ENCODE data around the gene DBN1.
A peak's percentile ranks its signal among the peaks of the same experiment; 100 is the strongest.

Gene DBN1

GRCh38 chr5:177448244-177448950 lies 25.0 kb downstream of the DBN1 start:
- peaks cover 68% of the 10 kb centered on the region for H3K36me3 Mint-ChIP-seq (ENCODE audit: insufficient read depth)

DNA sequence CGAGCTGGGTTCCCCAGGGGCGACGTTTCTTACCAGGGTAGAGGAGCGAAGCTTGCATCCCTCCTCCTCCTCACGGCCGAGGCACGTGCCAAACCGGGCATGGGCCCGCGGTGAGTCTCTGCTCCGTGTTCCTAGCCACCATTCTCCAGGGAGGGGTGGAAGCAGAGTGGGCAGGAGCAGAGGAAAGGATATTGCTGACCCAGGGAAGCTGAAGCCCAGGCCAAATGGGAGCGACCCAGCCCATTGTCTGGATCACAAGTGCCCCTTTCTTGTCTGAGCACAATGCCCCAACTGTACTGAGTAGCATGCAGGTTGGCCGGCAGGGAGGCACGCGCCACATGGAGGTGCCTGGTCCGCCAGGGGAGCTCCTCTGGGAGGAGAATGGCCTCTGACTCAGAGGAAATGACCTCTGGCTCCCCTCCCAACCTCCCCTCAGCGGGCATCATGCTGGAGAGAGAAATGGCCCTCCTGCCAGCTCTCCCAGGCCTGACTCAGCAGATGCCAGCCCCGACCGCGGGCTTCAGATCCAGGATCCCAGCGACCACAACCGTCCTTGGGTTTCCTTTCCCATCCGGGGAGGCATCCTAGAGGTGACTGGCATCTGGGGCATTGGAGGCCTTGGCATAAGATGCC lies 25.7 kb downstream of the DBN1 start:
- Mint-ChIP-seq H3K4me1 (ENCODE audit: low read depth in 2 of 2) (peaks cover 43 to 44% of the 10 kb centered on the region in 2 donors), H3K9me3 (no peaks in the 10 kb centered on the region), H3K4me3 (peak overlapping the region; percentile 54 to 67), H3K27me3 (no peaks in the 10 kb centered on the region), H3K36me3 (ENCODE audit: insufficient read depth) (peaks cover 64% of the 10 kb centered on the region), H3K27ac (peak overlapping the region; percentile 58 to 74)
- ATAC-seq (replicated peaks) (no peak), DNase-seq (no peak)

More at GRCh38 chr5:177448244-177448950, 25.0 kb downstream of the DBN1 start:
- Mint-ChIP-seq H3K27ac (peak overlapping the region; percentile 58 to 74), H3K4me3 (peak overlapping the region; percentile 54 to 67), H3K27me3 (no peaks in the 10 kb centered on the region), H3K4me1 (ENCODE audit: low read depth in 2 of 2) (peaks cover 43 to 46% of the 10 kb centered on the region in 2 donors), H3K9me3 (no peaks in the 10 kb centered on the region)
- no peak for DNase-seq
- no peak for ATAC-seq (replicated peaks)

DNA sequence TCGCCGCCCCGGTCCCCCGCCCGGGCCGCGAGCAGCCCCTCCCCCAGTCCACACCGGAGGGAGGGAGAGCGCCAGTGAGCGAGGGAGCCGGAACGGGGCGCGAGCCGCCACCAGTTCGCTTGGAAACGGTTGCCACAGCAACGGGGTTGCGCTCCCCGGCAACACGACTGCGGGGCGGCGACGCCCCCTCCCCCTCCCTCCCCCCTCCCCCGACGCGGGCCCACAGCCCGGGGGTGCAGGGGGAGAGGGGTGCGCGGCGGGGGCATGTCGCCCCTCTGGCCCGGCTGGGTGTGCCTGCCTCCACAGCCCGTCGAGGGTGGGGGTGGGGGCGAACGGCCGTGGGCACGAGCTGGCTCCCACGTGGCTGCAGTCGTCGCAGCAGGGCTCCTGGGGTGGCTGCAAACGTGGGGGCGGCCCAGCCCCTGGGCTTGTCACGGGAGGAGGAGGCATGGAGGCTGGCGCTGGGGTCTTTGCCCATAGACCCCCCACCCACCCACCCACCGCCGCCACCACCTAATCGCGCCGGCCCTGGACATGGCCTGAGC lies 26.3 kb downstream of the DBN1 start:
- peak overlapping the region; percentile 54 to 67 for H3K4me3 Mint-ChIP-seq
- peaks cover 42 to 47% of the 10 kb centered on the region in 2 donors for H3K4me1 Mint-ChIP-seq (ENCODE audit: low read depth in 2 of 2)
- DNase-seq: peak; percentile 74 to 81 (median 79)
- ATAC-seq (replicated peaks): peak; percentile 58
- H3K27me3 Mint-ChIP-seq: no peaks in the 10 kb centered on the region
- H3K27ac Mint-ChIP-seq: peak overlapping the region in 1 of 2 donors; percentile 74
- peaks cover 64% of the 10 kb centered on the region for H3K36me3 Mint-ChIP-seq (ENCODE audit: insufficient read depth)
- H3K9me3 Mint-ChIP-seq: no peaks in the 10 kb centered on the region

GRCh38 chr5:177446200-177447065 lies 27.0 kb downstream of the DBN1 start, which contains the start of gene PRR7:
TSS of gene PRR7 (plus strand) at chr5:177446814. CDS start at chr5:177455068, 8,254 bp downstream.
- Mint-ChIP-seq H3K36me3 (ENCODE audit: insufficient read depth) (peaks cover 66% of the 10 kb centered on the region), H3K4me3 (peak within 1 kb of the TSS; percentile 69 to 82), H3K27me3 (no peaks in the 10 kb centered on the region), H3K9me3 (no peaks in the 10 kb centered on the region), H3K27ac (peak within 1 kb of the TSS; percentile 92 to 97), H3K4me1 (ENCODE audit: low read depth in 2 of 2) (peaks cover 43 to 44% of the 10 kb centered on the region in 2 donors)
- DNase-seq (peak; percentile 74 to 78 (median 77)), ATAC-seq (replicated peaks) (peak; percentile 58)

DNA sequence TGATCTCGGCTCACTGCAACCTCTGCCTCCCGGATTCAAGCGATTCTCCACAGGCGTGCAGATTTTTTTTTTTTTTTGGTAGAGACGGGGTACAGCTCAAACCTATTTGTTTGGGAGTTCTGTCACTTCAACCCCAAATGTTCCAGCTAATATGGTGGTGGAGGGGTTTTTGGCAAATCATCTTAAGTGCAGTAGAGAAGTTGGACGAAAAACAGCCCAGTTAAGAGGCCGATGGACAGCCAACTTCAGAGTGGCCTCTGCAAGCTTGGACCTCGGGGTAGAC lies 27.6 kb downstream of the DBN1 start:
- no peak for DNase-seq
- H3K4me1 Mint-ChIP-seq (ENCODE audit: low read depth in 2 of 2): peaks cover 42 to 44% of the 10 kb centered on the region in 2 donors
- H3K9me3 Mint-ChIP-seq: no peaks in the 10 kb centered on the region
- H3K27me3 Mint-ChIP-seq: no peaks in the 10 kb centered on the region
- peaks cover 71% of the 10 kb centered on the region for H3K36me3 Mint-ChIP-seq (ENCODE audit: insufficient read depth)
- H3K27ac Mint-ChIP-seq: peak overlapping the region; percentile 92 to 97
- peak overlapping the region; percentile 69 to 82 for H3K4me3 Mint-ChIP-seq
- ATAC-seq (replicated peaks): no peak

DNA sequence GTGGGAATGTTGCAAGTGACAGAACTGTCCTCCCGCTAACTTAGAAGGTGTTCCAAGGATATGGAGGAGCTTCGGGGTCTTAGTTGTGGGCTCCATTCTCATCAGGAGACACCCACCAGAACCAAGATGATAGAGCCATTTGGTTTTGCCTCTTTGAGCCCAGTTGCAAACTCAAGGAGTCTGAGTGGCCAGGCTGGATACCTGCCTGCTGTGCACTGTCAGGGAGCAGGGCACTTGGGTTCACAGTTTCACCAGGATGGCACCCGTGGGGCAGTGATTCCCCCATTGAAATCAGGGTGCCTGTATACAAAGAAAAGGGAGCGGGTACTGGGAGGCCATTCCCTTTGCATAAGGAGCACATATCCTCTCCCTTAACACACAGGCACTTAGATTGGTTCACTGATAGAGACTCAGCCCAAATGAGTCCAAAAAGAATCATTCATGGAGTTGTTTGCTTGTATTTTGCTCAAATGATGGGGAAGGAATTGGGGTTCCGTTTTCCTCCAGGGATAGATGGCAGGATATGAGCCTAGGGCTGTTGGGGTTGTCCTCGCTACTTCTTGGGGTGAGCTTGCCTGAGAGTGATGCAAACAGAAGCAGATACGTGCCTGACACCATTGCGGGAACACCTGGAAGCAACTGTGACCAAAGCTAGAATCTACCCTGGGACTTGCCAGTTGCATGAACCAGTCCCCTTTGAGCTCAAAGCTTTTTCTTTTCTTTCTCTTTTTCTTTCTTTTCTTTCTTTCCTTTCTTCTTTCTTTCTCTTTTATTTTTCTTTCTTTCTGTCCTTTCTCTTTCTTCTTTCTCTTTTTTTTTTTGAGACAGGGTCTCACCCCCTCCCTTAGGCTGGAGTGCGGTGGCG lies 28.1 kb downstream of the DBN1 start:
- Mint-ChIP-seq H3K27me3 (no peaks in the 10 kb centered on the region), H3K36me3 (ENCODE audit: insufficient read depth) (peaks cover 70% of the 10 kb centered on the region), H3K9me3 (no peaks in the 10 kb centered on the region), H3K4me3 (peak overlapping the region; percentile 69 to 82), H3K4me1 (ENCODE audit: low read depth in 2 of 2) (peaks cover 40 to 42% of the 10 kb centered on the region in 2 donors), H3K27ac (peak overlapping the region; percentile 92 to 97)
- DNase-seq: no peak
- peak; percentile 23 for ATAC-seq (replicated peaks)

GRCh38 chr5:177444106-177445051 lies 29.1 kb downstream of the DBN1 start:
- H3K4me1 Mint-ChIP-seq (ENCODE audit: low read depth in 2 of 2): peaks cover 48 to 51% of the 10 kb centered on the region in 2 donors

DNA sequence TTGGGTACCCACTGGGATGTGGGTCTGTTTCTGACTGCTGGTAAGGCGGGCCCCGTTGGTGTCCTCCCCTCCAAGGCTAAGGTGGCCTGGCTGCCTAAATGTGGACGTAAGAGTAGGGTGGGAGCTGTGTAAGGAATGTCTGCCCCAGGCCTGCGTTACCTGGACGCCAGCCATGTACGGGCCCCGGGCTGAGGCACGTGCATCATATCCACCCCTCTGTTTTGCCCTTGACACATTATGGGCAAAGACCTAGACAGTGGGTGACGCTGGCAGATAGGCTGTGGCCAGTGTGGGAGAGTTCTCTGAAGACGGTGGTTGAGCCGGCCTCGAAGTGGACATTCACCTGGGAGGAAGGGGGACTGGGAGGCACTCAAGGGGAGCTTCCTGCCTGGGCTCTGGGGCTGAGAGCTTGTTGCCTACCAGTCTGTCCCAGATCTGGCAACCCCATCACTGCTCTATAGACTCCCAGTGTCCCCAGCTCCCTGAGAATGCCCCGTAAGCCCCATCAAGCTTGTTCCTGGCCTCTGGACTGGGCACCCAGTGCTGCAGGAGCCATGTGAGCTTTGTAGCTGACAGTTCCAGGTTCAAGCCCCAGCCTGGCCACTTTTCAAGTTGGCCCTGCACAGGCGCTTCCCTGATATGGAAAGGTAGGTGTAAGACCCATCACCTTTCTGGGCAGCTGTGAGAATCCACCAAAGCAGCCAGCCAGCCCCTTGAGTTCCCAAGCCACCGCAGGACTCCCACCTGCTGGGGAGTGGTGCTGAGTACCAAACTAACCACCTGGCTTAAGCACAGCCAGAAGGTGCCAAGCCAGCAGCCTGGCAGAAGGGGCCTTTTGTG lies 30.1 kb downstream of the DBN1 start:
- no peak for DNase-seq
- no peaks in the 10 kb centered on the region for H3K9me3 Mint-ChIP-seq
- ATAC-seq (replicated peaks): no peak
- peaks cover 44 to 49% of the 10 kb centered on the region in 2 donors for H3K4me1 Mint-ChIP-seq (ENCODE audit: low read depth in 2 of 2)
- H3K4me3 Mint-ChIP-seq: peak overlapping the region in 1 of 2 donors; percentile 33
- H3K27ac Mint-ChIP-seq: peak overlapping the region; percentile 92 to 97
- peaks cover 75% of the 10 kb centered on the region for H3K36me3 Mint-ChIP-seq (ENCODE audit: insufficient read depth)
- no peaks in the 10 kb centered on the region for H3K27me3 Mint-ChIP-seq

More at GRCh38 chr5:177444106-177445051, 29.1 kb downstream of the DBN1 start:
- Mint-ChIP-seq H3K27me3 (no peaks in the 10 kb centered on the region), H3K9me3 (no peaks in the 10 kb centered on the region), H3K36me3 (ENCODE audit: insufficient read depth) (peaks cover 71% of the 10 kb centered on the region), H3K4me3 (peak overlapping the region; percentile 8 to 69), H3K27ac (peak overlapping the region; percentile 92 to 97)
- no peak for DNase-seq
- ATAC-seq (replicated peaks): peak; percentile 26

DNA sequence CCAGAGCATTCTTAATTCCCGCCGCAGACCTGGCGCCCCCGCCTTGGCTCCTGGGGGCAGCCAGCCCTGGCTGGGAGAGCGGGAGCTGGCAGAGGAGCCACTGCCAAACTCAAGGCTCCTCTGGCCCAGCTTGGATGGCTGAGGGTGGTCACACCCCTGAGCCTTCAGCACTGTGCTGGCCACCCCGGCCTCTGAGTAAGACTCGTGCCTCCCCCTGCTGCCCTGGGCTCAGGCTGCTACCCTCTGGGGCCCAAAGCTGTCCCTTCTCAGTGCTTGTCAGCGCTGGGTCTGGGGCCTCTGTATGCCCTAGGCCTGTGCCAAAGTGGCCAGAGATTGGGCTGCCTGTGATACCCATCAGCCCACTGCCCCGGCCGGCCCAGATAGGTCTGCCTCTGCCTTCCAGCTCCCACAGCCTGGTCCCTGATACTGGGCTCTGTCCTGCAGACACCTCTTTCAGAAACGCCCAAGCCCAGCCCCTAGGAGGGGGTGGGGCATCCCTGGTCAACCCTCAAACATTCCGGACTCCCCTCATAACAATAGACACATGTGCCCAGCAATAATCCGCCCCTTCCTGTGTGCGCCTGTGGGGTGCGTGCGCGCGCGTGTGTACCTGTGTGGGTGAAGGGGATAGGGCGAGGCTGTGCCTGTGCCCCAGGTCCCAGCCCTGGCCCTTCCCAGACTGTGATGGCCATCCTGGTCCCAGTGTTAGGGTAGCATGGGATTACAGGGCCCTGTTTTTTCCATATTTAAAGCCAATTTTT lies 31.2 kb downstream of the DBN1 start:
- Mint-ChIP-seq H3K36me3 (ENCODE audit: insufficient read depth) (peaks cover 74% of the 10 kb centered on the region), H3K4me1 (ENCODE audit: low read depth in 2 of 2) (peaks cover 39 to 45% of the 10 kb centered on the region in 2 donors), H3K9me3 (no peaks in the 10 kb centered on the region), H3K27me3 (no peaks in the 10 kb centered on the region), H3K4me3 (no peak overlapping the region), H3K27ac (peak overlapping the region; percentile 41 to 94)
- DNase-seq (no peak), ATAC-seq (replicated peaks) (no peak)

- Mint-ChIP-seq H3K4me1 (ENCODE audit: low read depth in 2 of 2) (peaks cover 42 to 51% of the 10 kb centered on the region in 2 donors), H3K9me3 (no peaks in the 10 kb centered on the region), H3K27me3 (no peaks in the 10 kb centered on the region), H3K27ac (peak overlapping the region; percentile 87 to 94), H3K36me3 (ENCODE audit: insufficient read depth) (peaks cover 81% of the 10 kb centered on the region), H3K4me3 (peak overlapping the region in 1 of 2 donors; percentile 48)
- DNase-seq (no peak), ATAC-seq (replicated peaks) (no peak)
These were observed 32.2 kb downstream of the DBN1 start for GRCh38 chr5:177440990-177441780.
